Mammary epithelial cell (primary cell): ENCODE results near the gene DYRK1A.

Experiments
- CTCF ChIP-seq, 2 donors: IDR thresholded peaks in 1 of 2; conservative IDR thresholded peaks in 1 of 2; 2 replicates each; pipeline ENCODE4 v1.5.1; 2011 to 2012; ENCODE audit warnings: inconsistent platforms in 2 of 2, low read length in 2 of 2, mild to moderate bottlenecking in 2 of 2, control low read depth in 1 of 2, low read depth in 1 of 2; ENCODE audit not compliant: insufficient read depth in 1 of 2; ENCODE audit errors: extremely low read depth in 1 of 2
- EZH2 ChIP-seq: IDR thresholded peaks from 2 replicates; pipeline ENCODE4 v1.6.1; 2012; ENCODE audit warnings: low read length, inconsistent platforms, borderline replicate concordance

GRCh38 chr21:37531431-37531932, 164.9 kb downstream of the DYRK1A start:
- no peak for TF ChIP-seq CTCF (conservative IDR thresholded peaks at IDR 0.05 in 1 of 2, IDR thresholded peaks at IDR 0.05 in 1 of 2; ENCODE audit: extremely low read depth in 1 of 2, insufficient read depth in 1 of 2, low read depth in 1 of 2, low read length in 2 of 2)
- TF ChIP-seq EZH2, result no peak
